MV-4-11 (cell line): ENCODE data around the gene HIGD1A.

Source experiments
- DNase-seq: peaks from one replicate; lab custom pipeline; 2025; lab: John Stamatoyannopoulos, UW

The HIGD1A gene

DNA sequence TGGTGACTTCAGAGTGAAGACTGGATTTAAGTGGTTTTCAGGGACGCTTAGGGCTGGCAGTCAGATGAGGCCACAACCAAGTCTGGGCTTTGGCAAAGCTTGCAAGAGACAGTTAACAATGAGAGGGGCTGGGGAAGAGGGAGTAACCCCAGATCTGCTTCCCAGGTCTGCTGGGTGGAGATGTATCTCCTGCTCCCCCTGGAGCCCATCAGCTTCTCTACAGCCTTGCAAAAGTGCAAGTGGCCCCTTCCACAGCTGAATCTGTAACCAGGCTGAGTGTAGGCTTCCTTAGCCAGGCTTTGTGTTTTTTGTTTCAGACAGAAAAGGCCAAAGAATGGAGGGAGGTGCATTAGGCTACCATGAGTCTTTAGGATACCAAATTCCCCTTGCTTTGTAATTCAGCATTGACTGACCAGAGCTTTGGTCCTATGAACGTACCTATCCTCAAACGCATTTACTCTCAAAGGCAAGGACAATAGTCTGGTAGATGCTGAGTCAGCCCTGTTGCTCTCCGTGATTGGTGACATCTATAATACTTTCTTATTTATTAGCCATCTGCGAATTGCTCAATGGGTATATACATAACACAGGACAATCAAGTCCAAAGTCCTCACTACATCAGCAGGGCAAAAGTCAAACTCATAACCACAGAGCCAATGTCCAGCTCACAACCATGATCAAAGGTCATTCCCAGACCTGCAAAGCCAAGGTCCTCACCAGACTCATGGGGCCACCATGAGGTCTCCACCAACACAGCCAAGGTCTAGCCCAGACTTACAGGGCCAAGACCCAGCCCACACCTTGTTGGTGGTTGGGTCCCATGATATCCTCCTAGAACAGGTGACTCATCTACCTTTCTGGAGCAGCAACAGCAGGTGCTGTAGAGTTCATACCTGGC, 48.4 kb downstream of the HIGD1A start:
- DNase-seq = peak; percentile 48

GRCh38 chr3:42753757-42754156, 50.5 kb downstream of the HIGD1A start:
- no peak for DNase-seq

GRCh38 chr3:42752961-42753360, 51.3 kb downstream of the HIGD1A start:
- DNase-seq = no peak

DNA sequence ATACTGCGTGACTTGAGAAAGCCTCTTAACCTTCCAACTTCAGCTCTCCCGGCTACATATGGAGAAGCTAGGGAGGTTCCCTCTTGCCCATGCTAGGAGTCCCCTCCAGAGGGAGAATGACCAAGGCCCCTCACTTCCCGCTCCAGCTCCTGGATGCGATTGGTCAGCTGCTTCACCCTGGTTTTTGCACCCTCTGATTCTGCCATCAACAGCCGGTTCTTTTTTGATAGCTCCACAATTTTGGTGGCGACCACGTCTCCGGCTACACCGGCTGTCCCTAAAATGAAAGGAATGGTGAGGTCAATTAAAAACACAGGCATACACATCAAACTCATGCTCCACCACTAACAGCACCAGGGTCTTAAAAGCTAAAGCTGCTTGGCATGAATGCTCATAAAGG, 51.8 kb downstream of the HIGD1A start:
- no peak for DNase-seq

GRCh38 chr3:42751609-42752008, 52.7 kb downstream of the HIGD1A start:
- DNase-seq = no peak

DNA sequence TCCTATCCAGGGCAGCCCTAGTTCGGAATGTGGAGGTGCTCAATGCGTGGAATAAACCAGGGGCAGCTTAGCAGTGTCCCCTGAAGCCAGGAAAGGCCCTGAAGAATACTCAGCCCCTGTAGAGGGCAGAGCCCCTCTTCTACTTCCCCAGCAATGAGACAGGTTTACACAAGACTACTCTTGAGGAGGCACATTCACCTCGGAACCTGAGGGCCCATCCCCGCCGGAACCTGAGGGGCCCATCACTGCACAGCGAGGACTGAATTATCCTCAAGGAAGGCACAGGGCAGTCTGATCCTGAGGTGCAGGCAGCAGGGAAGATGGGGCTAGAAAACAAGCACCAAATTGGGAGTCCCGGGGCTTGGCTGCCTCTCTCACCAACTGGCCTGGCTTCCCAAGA, 53.5 kb downstream of the HIGD1A start:
- no peak for DNase-seq

DNA sequence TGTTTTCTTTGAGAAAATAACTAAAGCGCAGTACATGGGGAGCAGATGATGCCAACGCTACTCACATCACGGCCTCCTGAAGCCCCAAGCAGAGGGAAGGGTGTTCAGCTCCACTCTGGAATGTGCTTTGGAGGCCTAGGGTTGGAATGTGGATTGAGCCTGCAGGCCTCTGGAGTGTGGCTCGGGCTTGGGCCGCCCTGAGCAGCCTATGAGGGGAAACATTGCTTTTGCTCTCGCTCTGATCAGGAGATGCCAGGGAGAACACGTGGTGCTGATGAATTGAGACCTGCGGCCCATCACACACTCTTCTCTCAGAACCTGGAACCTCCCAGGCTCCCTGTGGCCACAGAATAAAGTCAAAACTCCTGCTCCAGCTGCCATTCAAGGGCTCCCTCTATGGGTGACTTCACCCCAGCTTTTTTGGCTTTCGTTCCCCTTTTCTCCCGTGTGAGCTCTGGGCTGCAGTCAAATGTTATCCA, 54.5 kb downstream of the HIGD1A start:
- DNase-seq = peak; percentile 64

- DNase-seq = no peak
These were observed 55.1 kb downstream of the HIGD1A start for GRCh38 chr3:42749025-42749752.

DNA sequence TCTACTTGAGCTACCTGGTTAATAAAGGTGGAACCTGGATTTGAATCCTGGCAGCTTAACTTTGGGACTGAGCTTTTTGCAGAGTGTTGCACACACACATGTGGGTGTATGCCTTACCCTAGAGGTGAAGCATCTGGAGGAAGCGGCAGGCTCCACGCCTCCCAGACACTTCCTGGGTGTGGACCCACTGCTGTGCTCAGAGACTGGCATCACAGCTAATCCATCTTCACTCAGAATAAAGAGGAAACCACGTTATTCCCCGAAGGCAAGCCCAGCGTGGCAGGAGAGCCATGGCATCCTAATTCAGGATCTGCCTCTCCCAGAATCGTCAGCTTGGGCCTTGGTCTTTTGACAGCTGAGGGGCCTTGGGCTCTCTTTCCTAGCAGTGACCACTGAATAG, 56.7 kb downstream of the HIGD1A start:
- DNase-seq = no peak

GRCh38 chr3:42746455-42747450, 57.5 kb downstream of the HIGD1A start:
- DNase-seq = no peak

- DNase-seq = no peak
These were observed 58.4 kb downstream of the HIGD1A start for GRCh38 chr3:42745776-42746454.

GRCh38 chr3:42745291-42745745, 59.0 kb downstream of the HIGD1A start:
- DNase-seq = no peak

DNA sequence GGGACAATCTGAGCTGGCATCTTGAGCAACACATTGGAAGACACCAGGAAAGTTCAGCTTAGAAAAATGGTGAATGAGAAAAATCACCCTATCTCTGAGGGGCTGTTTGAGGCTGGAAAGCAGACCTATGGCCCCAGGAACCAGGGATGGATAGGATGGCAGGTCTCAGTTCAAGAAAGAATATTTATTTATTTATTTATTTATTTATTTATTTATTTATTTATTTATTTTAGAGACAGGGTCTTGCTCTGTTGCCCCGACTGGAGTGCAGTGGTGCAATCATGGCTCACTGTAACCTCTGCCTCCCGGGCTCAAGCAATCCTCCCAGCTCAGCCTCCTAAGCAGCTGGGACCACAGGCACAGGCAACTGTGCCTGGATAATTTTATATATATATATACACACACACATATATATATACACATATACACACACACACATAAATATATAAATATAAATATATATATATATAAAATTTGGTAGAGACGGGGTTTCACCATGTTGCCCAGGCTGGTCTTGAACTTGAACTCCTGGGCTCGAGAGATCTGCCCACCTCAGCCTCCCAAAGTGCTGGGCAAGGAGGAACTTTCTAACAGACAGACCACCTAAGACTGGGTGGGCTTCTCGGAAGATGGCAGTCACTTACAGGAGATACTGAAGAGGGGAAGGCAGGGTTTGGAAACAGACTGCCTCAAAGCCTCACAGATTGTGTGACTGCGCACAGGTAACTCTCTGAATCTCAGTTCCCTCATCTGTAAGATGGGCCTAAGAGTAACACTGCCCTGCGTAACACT, 60.9 kb downstream of the HIGD1A start:
- DNase-seq = no peak

GRCh38 chr3:42742688-42743087, 61.6 kb downstream of the HIGD1A start:
- no peak for DNase-seq

GRCh38 chr3:42742259-42742658, 62.0 kb downstream of the HIGD1A start:
- DNase-seq = no peak

- DNase-seq = no peak
These were observed 62.5 kb downstream of the HIGD1A start for GRCh38 chr3:42741796-42742195.

GRCh38 chr3:42739401-42740158, 64.7 kb downstream of the HIGD1A start:
- DNase-seq = no peak

DNA sequence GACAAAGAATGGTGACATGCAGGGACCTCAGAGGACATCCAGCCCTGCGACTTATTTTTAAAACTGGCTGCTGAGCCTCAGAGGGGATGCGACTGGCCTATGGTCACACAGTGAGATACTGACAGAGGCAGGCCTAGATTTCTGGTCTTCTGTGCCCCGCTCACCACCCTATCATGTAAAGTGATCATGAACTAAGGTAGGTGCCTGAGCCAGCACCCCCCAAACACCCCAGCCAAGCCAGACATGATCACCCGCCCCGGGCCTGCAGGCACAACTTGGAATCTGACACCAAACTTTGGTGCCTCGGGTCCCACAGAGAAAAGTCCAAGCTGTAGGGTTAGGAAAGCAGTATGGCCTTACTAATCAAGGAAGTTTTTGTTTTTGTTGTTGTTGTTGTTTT, 67.8 kb downstream of the HIGD1A start:
- DNase-seq = no peak

DNA sequence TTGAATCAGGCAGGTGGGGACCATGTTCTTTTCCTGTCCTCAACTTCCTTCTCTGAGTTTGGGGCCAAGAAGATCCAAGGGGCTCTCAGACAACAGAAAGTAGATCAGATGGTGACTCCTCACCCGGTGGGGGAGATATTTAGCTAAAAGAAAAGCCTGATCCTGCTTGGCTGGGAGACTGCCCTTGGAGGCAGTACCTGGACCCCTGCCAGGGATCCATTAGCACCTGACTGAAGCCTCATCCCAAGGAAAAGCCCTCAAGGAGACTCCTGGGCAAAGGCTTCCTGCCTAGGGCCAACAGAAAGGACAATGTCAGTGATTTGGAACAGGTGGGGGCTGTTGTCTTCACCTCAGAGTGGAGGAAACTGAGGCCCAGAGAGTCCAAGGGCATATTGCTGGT, 68.2 kb downstream of the HIGD1A start:
- DNase-seq = no peak

DNA sequence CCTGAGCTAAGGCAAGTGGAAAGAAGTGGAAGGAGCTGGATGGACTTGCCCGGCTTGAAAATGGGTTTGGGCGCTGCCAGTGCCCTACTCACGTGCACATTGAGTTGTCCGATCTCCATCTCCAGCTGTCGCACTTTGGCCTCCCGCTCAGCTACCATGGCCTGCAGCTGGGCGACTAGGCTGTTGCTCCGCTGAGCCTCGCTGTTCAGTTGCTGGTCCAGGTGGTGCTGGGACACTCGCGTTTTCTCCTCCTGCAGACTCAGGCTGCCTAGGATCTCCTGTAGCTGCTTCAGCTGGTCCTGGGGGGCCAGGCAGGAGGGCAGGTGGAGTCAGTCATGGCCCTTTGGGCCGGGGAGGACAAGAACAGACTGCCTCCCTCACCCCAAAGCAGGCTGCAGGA, 68.7 kb downstream of the HIGD1A start:
- no peak for DNase-seq
